SK-N-SH (cell line): Measurements from ENCODE around the gene CCL27. TPM values are rescaled to one million over a fixed set of nuclear protein-coding genes. Genes with fewer than 3 reads are reported as not detected.
A peak's percentile ranks its signal among the peaks of the same experiment; 100 is the strongest.
"Not testable (repeated sequence)": the region's sequence is repeated elsewhere in the genome, so short reads cannot be mapped to it uniquely, and the experiment has no call there.

Experiments used
- CTCF ChIA-PET: fragments of 300-600, 350-600 bp; formaldehyde crosslinking; extraction: SDS; loops from one replicate; lab custom pipeline; 2021; lab: Yijun Ruan, JAX
- POLR2A ChIA-PET: fragments of 350-600 bp; sonication (Branson Sonifier 250); formaldehyde crosslinking; extraction: SDS; loops from one replicate; lab custom pipeline; 2020; ENCODE audit warnings: antibody characterized with exemption, inconsistent platforms; lab: Yijun Ruan, JAX
- DNase-seq: peaks from one replicate; pipeline ENCODE4 v3.0.0; 2012
- H2AFZ ChIP-seq: fragments of 200-600 bp; sonication (generic); 2 replicates; pipeline ENCODE4 v1.8.1; 2016; ENCODE audit warnings: antibody characterized with exemption, mild to moderate bottlenecking, low read depth
- H3F3A ChIP-seq: fragments of 200-600 bp; sonication (generic); replicated peaks from 2 replicates; pipeline ENCODE3; 2016; ENCODE audit warnings: antibody characterized with exemption, mild to moderate bottlenecking; ENCODE audit not compliant: insufficient read depth
- H3K27ac ChIP-seq, 2 experiments: fragments of 200-500 bp in 1 of 2; fragments of 200-600 bp in 1 of 2; sonication (Bioruptor generic) in 1 of 2; sonication (generic), shearing (Covaris generic) in 1 of 2; 2 replicates each; pipeline versions ENCODE4 v1.5.1 to v1.6.1; 2014 to 2016; ENCODE audit warnings: low read depth in 2 of 2, inconsistent platforms in 1 of 2, low read length in 1 of 2, mild to moderate bottlenecking in 1 of 2, mixed read lengths in 1 of 2
- H3K27me3 ChIP-seq: fragments of 200-600 bp; sonication (generic), shearing (Covaris generic); 2 replicates; pipeline ENCODE4 v1.6.1; 2016; ENCODE audit warnings: mixed run types; ENCODE audit not compliant: insufficient read depth
- H3K36me3 ChIP-seq, 2 experiments: fragments of 200-500 bp in 1 of 2; fragments of 200-600 bp in 1 of 2; sonication (Bioruptor generic) in 1 of 2; sonication (generic) in 1 of 2; replicated peaks in 1 of 2; 2 replicates each; pipeline versions ENCODE3 to v1.5.1; 2014 to 2016; ENCODE audit warnings: low read length in 1 of 2, mild to moderate bottlenecking in 1 of 2; ENCODE audit not compliant: insufficient read depth in 2 of 2, control insufficient read depth in 1 of 2
- H3K4me1 ChIP-seq, 2 experiments: fragments of 200-500 bp in 1 of 2; fragments of 200-600 bp in 1 of 2; sonication (Bioruptor generic) in 1 of 2; sonication (generic), shearing (Covaris generic) in 1 of 2; 2 replicates each; pipeline versions ENCODE4 v1.5.1 to v1.6.1; 2014 to 2016; ENCODE audit warnings: low read depth in 1 of 2, low read length in 1 of 2, mixed run types in 1 of 2; ENCODE audit not compliant: insufficient read depth in 2 of 2, control insufficient read depth in 1 of 2
- H3K4me2 ChIP-seq: fragments of 200-600 bp; sonication (generic), shearing (Covaris generic); 2 replicates; pipeline ENCODE4 v1.6.1; 2017; ENCODE audit warnings: mixed run types
- H3K4me3 ChIP-seq, 2 experiments: fragments of 200-500 bp in 1 of 2; fragments of 200-600 bp in 1 of 2; sonication (Bioruptor generic) in 1 of 2; sonication (generic), shearing (Covaris generic) in 1 of 2; 2 replicates each; pipeline versions ENCODE4 v1.5.1 to v1.8.1; 2014 to 2016; ENCODE audit warnings: low read depth in 2 of 2, inconsistent platforms in 1 of 2, low read length in 1 of 2, mild to moderate bottlenecking in 1 of 2, mixed read lengths in 1 of 2, moderate library complexity in 1 of 2
- H3K79me2 ChIP-seq: fragments of 200-600 bp; sonication (generic); 2 replicates; pipeline ENCODE4 v1.8.1; 2017; ENCODE audit warnings: mild to moderate bottlenecking; ENCODE audit not compliant: insufficient read depth
- H3K9ac ChIP-seq: fragments of 200-600 bp; sonication (generic); 2 replicates; pipeline ENCODE4 v1.6.1; 2017; ENCODE audit warnings: mixed run types
- H3K9me2 ChIP-seq: fragments of 200-600 bp; sonication (generic); 2 replicates; pipeline ENCODE4 v1.6.1; 2017; ENCODE audit warnings: mixed run types
- H3K9me3 ChIP-seq: fragments of 200-600 bp; sonication (generic); 2 replicates; pipeline ENCODE4 v1.6.1; 2017; ENCODE audit warnings: mixed run types, mild to moderate bottlenecking, moderate library complexity
- H4K20me1 ChIP-seq: fragments of 200-600 bp; sonication (generic); 2 replicates; pipeline ENCODE4 v1.6.1; 2017; ENCODE audit warnings: mild to moderate bottlenecking, mixed run types; ENCODE audit not compliant: insufficient read depth
- ELF1 ChIP-seq: IDR thresholded peaks from 2 replicates; pipeline ENCODE4 v1.4.0; 2012
- EP300 ChIP-seq, 2 experiments: IDR thresholded peaks; 2 replicates each; pipeline versions ENCODE4 v1.4.0 to v1.6.1; 2012; ENCODE audit warnings: borderline replicate concordance in 1 of 2, low read depth in 1 of 2, low read length in 1 of 2
- FOXM1 ChIP-seq: IDR thresholded peaks from 2 replicates; pipeline ENCODE4 v1.4.0; 2012; ENCODE audit warnings: low read depth, mild to moderate bottlenecking
- GATA2 ChIP-seq: sonication (generic); formaldehyde crosslinking; IDR thresholded peaks from 2 replicates; pipeline ENCODE4 v1.5.0; 2020; ENCODE audit warnings: mild to moderate bottlenecking, missing genetic modification reagents
- IRF3 ChIP-seq: fragments of 150-350 bp; IDR thresholded peaks from 2 replicates; pipeline ENCODE4 v1.6.1; 2016; ENCODE audit warnings: mild to moderate bottlenecking, low read depth, low read length
- MAX ChIP-seq: IDR thresholded peaks from 2 replicates; pipeline ENCODE4 v1.4.0; 2012; ENCODE audit warnings: low read depth
- MXI1 ChIP-seq: IDR thresholded peaks from 2 replicates; pipeline ENCODE4 v1.6.1; 2012; ENCODE audit warnings: mild to moderate bottlenecking, low read depth, low read length, improper control_type of control experiment
- NFIC ChIP-seq: IDR thresholded peaks from 2 replicates; pipeline ENCODE4 v1.4.0; 2012; ENCODE audit warnings: borderline replicate concordance
- TAF1 ChIP-seq: IDR thresholded peaks from 2 replicates; pipeline ENCODE4 v1.6.1; 2012; ENCODE audit warnings: low read depth, mild to moderate bottlenecking, low read length, moderate library complexity, borderline replicate concordance
- TEAD4 ChIP-seq: IDR thresholded peaks from 2 replicates; pipeline ENCODE4 v1.4.0; 2012; ENCODE audit warnings: mild to moderate bottlenecking, borderline replicate concordance; ENCODE audit not compliant: insufficient read depth
- USF1 ChIP-seq: IDR thresholded peaks from 2 replicates; pipeline ENCODE4 v1.4.0; 2012; ENCODE audit warnings: low read depth, borderline replicate concordance
- USF2 ChIP-seq: fragments of 150-350 bp; IDR thresholded peaks from 2 replicates; pipeline ENCODE4 v1.6.1; 2017; ENCODE audit warnings: antibody characterized with exemption, low read length, low read depth, borderline replicate concordance
- ZBTB33 ChIP-seq: IDR thresholded peaks from 2 replicates; pipeline ENCODE4 v1.4.0; 2012; ENCODE audit warnings: low read depth, borderline replicate concordance
- WGBS: methylation state at CpG from one replicate; pipeline ENCODE4 v1.1.6; 2017; ENCODE audit warnings: low lambda C conversion rate; 5-methylcytosine and 5-hydroxymethylcytosine counted together
- polyA plus RNA-seq, 3 experiments: library from polyadenylated mRNA; depleted of rRNA; stranded (reverse); fragments of >200 nt; gene quantifications; 2 replicates each; pipeline ENCODE4 v1.2.3, GENCODE V29; 2012

CCL27 gene
- polyA plus RNA-seq, 1 of the 3 experiments (the other 2 are of a cell fraction): not detected

- peaks cover 8% of the 10 kb centered on the region; the same call in 1 of the 2 replicates for H3K79me2 ChIP-seq
- CTCF ChIA-PET: interaction anchor here (1.0 to 14.1 kb wide), 6 partner anchors 5 to 60 kb away, joined by 3 to 152 read pairs (median 3); partner anchors contain the start of gene SIGMAR1
- TF ChIP-seq USF1 (peak; percentile 46; the same call in 1 of the 2 replicates), EP300 (IDR thresholded peaks at IDR 0.05; ENCODE audit: borderline replicate concordance in 1 of 2, low read depth in 1 of 2, low read length in 1 of 2) (no peak)
- TF ChIP-seq, all 33 proteins: peak for 1
- WGBS: 80% methylated on average over 1 of the region's 1 CpG
- peaks cover 6 to 19% of the 10 kb centered on the region in 2 experiments; a peak in 2 of 4 replicates for H3K4me1 ChIP-seq
- H3K27me3 ChIP-seq: no peaks in the 10 kb centered on the region
- no peaks in the 10 kb centered on the region for H3K9me3 ChIP-seq
- no peak for DNase-seq
- no peak overlapping the region for H3K9ac ChIP-seq
- peaks cover 9% of the 10 kb centered on the region for H3F3A ChIP-seq
- no peak overlapping the region for H3K27ac ChIP-seq
- H4K20me1 ChIP-seq: no peaks in the 10 kb centered on the region
- no peak overlapping the region for H2AFZ ChIP-seq
- no peaks in the 10 kb centered on the region for H3K36me3 ChIP-seq
- POLR2A ChIA-PET: no interaction called here
- H3K4me3 ChIP-seq: no peak overlapping the region
- no peaks in the 10 kb centered on the region for H3K9me2 ChIP-seq
- H3K4me2 ChIP-seq: no peak overlapping the region
Measured at GRCh38 chr9:34642679-34643078, 19.8 kb downstream of the CCL27 start.

GRCh38 chr9:34639322-34639721 is 23.1 kb downstream of the CCL27 start:
- CTCF ChIA-PET: interaction anchor here (2.6 to 12.3 kb wide), 3 partner anchors 10 to 25 kb away, joined by 10 to 256 read pairs (median 152); partner anchors contain the start of genes GALT, IL11RA and RPP25L
- not testable (repeated sequence) for H3K4me3 ChIP-seq

GRCh38 chr9:34638138-34638445 is 24.4 kb downstream of the CCL27 start:
- ChIA-PET CTCF (interaction anchor here (0.7 to 12.3 kb wide), 8 partner anchors 11 to 262 kb away, joined by 3 to 256 read pairs (median 8); partner anchors contain the start of genes GALT, IL11RA and RPP25L), POLR2A (interaction anchor here (0.6 to 2.3 kb wide), 9 partner anchors 8 to 1437 kb away, joined by 3 to 22 read pairs (median 10); partner anchors contain the start of genes ARID3C, DCTN3, GALT and RPP25L)
- Histone ChIP-seq H4K20me1 (0 out of 2 replicates have a peak, but pooled peaks cover 3% of the 10 kb centered on the region), H3K79me2 (peaks cover 22% of the 10 kb centered on the region), H3K4me2 (peak overlapping the region; percentile 98), H3K27ac (peak overlapping the region; percentile 29 to 72; a peak in 3 of 4 replicates), H3K9ac (peak overlapping the region; percentile 67), H3F3A (peaks cover 5% of the 10 kb centered on the region), H2AFZ (peak overlapping the region; percentile 90), H3K4me3 (peak overlapping the region; percentile 66 to 69), H3K9me3 (no peaks in the 10 kb centered on the region), H3K9me2 (no peaks in the 10 kb centered on the region), H3K36me3 (peaks cover 0 to 5% of the 10 kb centered on the region in 2 experiments), H3K27me3 (no peaks in the 10 kb centered on the region), H3K4me1 (peaks cover 4 to 20% of the 10 kb centered on the region in 2 experiments; a peak in 1 of 4 replicates)
- no peak for DNase-seq
- WGBS: 11% methylated on average over 4 of the region's 7 CpGs
- TF ChIP-seq FOXM1 (no peak), TAF1 (no peak), MXI1 (no peak), EP300 (IDR thresholded peaks at IDR 0.05; ENCODE audit: borderline replicate concordance in 1 of 2, low read depth in 1 of 2, low read length in 1 of 2) (no peak), ZBTB33 (no peak), USF2 (no peak), USF1 (no peak), ELF1 (no peak), NFIC (no peak), GATA2 (CRISPR knock-in tag) (no peak), TEAD4 (no peak), IRF3 (no peak), MAX (no peak)

More at GRCh38 chr9:34639322-34639721, 23.1 kb downstream of the CCL27 start:
- H3K36me3 ChIP-seq, H3F3A ChIP-seq, H3K9ac ChIP-seq, H3K9me3 ChIP-seq, H3K9me2 ChIP-seq, H4K20me1 ChIP-seq, H3K27me3 ChIP-seq, H3K4me2 ChIP-seq, H3K27ac ChIP-seq, H2AFZ ChIP-seq, POLR2A ChIA-PET, DNase-seq: not testable (repeated sequence)
- Histone ChIP-seq H3K4me1 (peaks cover 4 to 20% of the 10 kb centered on the region in 2 experiments; a peak in 1 of 4 replicates), H3K79me2 (peaks cover 22% of the 10 kb centered on the region)
- WGBS: 93% methylated on average over 8 of the region's 8 CpGs
